ENCODE results near the gene OCEL1.
A peak's percentile ranks its signal among the peaks of the same experiment; 100 is the strongest.

The OCEL1 gene

GRCh38 chr19:17206736-17207581 lies 19.1 kb upstream of the OCEL1 start:
- in situ Hi-C loops (cut with HindIII; ENCODE audit: low pct_ligation_motif_present, low pct_unique_long_range_greater_than_20kb, low sequenced_read_pairs): no loop called here
- DNase-seq: no peak

GRCh38 chr19:17209126-17210036 lies 16.6 kb upstream of the OCEL1 start:
- in situ Hi-C loops (cut with HindIII; ENCODE audit: low pct_ligation_motif_present, low pct_unique_long_range_greater_than_20kb, low sequenced_read_pairs): no loop called here
- peak; percentile 16 for DNase-seq

DNA sequence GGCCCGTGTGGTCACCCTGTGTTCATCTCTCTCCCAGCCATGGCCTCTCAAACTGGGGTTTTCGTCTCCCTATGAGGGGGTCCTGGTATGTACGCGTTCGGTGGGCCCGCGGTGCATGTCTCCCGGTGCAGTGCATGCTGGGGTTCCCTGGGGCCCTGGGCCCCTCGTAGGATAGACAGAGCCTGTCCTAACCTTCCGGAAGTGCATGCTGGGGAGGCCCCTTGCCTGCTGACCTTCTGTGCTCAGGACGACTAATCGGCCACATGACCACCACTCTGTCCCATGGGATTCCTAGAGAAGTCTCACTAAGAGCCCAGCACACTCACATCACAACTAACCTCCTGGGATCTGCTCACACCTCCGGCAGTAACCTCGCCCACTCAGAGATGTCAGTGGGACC lies 15.7 kb upstream of the OCEL1 start:
- in situ Hi-C loops (cut with HindIII; ENCODE audit: low pct_ligation_motif_present, low pct_unique_long_range_greater_than_20kb, low sequenced_read_pairs): no loop called here

DNA sequence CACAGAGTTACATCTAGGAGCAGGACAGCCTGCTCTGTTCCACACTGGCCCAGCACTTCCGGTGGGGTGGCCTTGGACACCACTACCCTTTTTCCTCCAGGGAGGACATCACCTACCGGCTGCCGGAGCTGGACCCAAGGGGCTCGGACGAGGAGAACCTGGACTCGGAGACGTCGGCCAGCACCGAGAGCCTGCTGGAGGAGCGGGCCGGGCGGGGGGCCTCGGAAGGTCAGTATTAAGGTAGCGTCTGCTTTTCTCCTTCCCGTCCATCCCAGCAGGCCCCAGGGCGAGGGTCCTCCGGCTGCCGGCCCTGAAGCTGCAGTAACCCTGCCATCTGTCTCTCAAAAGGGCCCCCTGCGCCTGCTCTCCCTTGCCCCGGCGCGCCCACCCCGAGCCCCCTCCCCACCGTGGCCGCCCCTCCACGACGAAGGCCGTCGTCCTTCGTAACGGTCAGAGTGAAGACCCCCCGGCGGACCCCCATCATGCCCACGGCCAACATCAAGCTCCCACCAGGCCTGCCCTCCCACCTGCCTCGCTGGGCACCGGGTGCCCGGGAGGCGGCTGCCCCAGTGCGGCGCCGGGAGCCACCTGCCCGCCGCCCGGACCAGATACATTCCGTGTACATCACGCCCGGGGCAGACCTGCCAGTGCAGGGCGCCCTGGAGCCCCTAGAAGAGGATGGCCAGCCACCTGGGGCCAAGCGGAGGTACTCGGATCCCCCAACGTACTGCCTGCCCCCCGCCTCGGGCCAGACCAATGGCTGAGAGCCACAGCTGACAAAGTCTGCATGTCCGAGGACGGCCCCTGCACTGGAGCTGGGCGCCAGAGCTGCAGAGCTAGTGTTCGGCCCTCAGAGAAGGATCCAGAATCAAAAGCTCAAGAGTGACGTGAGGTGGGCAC lies 14.2 kb upstream of the OCEL1 start:
- in situ Hi-C loops (cut with HindIII; ENCODE audit: low pct_ligation_motif_present, low pct_unique_long_range_greater_than_20kb, low sequenced_read_pairs): no loop called here
- DNase-seq: no peak

More for the DNA sequence above, 15.7 kb upstream of the OCEL1 start:
- no peak for DNase-seq

- no peak for DNase-seq
- in situ Hi-C loops (cut with HindIII; ENCODE audit: low pct_ligation_motif_present, low pct_unique_long_range_greater_than_20kb, low sequenced_read_pairs): no loop called here
Observed at GRCh38 chr19:17213334-17213733, 12.7 kb upstream of the OCEL1 start.

- no peak for DNase-seq
- in situ Hi-C loops (cut with HindIII; ENCODE audit: low pct_ligation_motif_present, low pct_unique_long_range_greater_than_20kb, low sequenced_read_pairs): no loop called here
Observed at GRCh38 chr19:17214508-17215126, 11.4 kb upstream of the OCEL1 start.

DNA sequence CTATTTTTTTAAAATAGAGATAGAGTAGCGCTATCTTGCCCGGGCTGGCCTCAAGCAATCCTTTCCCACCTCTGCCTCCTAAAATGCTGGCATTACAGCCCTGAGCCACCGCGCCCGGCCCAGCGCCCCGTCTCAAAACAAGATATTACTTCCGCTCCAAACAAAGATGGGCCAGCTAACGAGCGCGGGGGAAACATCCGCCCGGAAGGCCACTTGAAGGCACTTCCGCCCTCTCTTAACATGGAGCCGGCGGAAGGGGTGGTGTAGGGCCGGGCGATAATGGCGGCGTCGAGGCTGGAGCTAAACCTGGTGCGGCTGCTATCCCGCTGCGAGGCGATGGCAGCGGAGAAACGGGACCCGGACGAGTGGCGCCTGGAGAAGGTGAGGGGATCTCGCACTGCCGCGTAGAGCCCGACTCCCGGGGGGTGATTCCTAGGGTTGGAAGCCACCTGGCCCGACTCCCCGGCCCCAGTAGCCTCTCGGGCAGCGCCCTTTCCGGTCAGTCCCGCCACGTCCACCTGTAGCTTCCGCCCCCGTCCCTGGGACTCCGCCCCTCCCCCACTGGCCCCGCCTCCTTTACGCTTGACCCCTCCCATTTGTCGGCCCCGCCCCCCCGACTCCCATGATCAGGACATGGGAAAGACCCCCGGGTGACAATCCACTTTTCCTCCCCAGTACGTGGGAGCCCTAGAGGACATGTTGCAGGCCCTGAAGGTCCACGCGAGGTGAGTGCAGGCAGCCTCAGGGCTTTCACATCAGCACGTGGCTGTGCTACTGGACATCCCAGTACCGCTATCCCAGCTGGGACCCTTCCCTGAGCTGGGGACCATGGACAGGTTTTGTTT lies 10.7 kb upstream of the OCEL1 start, which contains the start of gene USE1:
Gene USE1 (plus strand): TSS at position 231 of the 845 bp plus-strand sequence. CDS start 49 bp downstream, at position 280.
- in situ Hi-C loops (cut with HindIII; ENCODE audit: low pct_ligation_motif_present, low pct_unique_long_range_greater_than_20kb, low sequenced_read_pairs): no loop called here
- DNase-seq: peak; percentile 89

DNA sequence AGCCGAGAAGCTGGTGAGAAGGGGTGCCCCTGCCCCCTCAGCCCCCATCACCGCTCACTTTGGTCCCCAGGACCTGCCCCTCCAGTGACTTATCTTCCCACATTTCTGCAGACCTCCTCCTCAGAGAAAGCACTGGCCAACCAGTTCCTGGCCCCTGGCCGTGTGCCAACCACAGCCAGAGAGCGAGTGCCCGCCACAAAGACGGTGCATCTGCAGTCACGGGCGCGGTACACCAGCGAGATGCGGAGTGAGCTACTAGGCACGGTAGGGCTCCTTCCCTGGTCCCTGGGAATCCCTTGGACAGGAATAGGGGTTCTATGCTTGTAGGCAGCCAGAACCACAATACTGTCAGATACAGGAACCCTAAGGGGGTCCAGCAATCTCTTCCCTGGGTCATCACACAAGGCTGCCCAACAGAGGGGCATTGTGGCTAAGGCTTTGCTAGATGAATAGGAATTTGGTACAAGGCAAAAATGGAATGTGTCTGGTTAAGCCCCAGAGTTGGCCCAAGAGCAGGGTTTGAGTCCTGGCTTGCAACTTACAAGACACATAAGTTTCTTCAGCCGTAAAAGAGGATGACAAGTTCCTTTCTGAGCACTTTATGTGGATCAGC lies 9.9 kb upstream of the OCEL1 start:
- in situ Hi-C loops (cut with HindIII; ENCODE audit: low pct_ligation_motif_present, low pct_unique_long_range_greater_than_20kb, low sequenced_read_pairs): no loop called here
- no peak for DNase-seq

GRCh38 chr19:17219286-17219685 lies 6.7 kb upstream of the OCEL1 start:
- in situ Hi-C loops (cut with HindIII; ENCODE audit: low pct_ligation_motif_present, low pct_unique_long_range_greater_than_20kb, low sequenced_read_pairs): no loop called here
- no peak for DNase-seq

- DNase-seq: peak; percentile 30
Observed at GRCh38 chr19:17220207-17220758, 5.7 kb upstream of the OCEL1 start.

DNA sequence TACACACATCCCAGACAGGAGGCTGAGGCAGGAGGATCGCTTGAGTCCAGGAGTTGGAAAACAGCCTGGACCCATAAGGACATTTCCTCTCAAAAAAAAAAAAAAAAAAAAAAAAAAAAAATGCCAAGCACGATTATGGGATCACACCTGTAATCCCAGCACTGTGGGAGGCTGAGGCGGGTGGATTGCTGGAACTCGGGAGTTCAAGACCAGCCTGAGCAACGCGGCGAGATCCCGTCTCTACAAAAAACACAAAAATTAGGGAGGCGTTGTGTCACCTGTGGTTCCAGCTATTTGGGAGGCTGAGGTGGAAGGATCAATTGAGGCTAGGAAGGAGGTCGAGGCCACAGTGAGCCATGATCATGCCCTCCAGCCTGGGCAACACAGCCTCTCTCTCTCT lies 973 bp upstream of the OCEL1 start:
- no peak for DNase-seq
- in situ Hi-C loops (cut with HindIII; ENCODE audit: low pct_ligation_motif_present, low pct_unique_long_range_greater_than_20kb, low sequenced_read_pairs): no loop called here

More at GRCh38 chr19:17220207-17220758, 5.7 kb upstream of the OCEL1 start:
- in situ Hi-C loops (cut with HindIII; ENCODE audit: low pct_ligation_motif_present, low pct_unique_long_range_greater_than_20kb, low sequenced_read_pairs): no loop called here

DNA sequence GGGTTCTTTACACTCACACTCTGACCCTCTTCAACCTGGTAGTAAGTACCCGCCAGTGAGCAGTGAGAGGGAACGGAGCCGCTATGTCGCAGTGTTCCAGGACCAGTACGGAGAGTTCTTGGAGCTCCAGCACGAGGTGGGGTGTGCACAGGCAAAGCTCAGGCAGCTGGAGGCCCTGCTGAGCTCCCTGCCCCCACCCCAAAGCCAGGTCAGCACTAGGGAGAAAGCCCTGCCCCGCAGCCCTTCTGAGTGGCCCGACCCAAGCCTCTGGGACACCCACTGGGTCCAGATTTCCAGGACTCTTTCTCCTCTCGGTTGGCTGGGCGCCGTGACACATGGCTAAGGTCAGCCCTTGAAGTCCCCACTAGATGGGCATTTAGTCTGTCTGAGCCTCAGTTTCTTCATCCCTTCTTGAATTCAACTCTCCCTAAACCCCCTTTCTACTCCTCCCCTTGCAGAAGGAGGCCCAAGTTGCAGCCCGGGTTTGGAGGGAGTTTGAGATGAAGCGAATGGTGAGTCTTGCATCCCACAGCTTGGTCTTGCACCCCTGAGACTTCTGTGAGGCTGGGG lies 1.9 kb downstream of the OCEL1 start:
- DNase-seq: no peak
- in situ Hi-C loops (cut with HindIII; ENCODE audit: low pct_ligation_motif_present, low pct_unique_long_range_greater_than_20kb, low sequenced_read_pairs): no loop called here

DNA sequence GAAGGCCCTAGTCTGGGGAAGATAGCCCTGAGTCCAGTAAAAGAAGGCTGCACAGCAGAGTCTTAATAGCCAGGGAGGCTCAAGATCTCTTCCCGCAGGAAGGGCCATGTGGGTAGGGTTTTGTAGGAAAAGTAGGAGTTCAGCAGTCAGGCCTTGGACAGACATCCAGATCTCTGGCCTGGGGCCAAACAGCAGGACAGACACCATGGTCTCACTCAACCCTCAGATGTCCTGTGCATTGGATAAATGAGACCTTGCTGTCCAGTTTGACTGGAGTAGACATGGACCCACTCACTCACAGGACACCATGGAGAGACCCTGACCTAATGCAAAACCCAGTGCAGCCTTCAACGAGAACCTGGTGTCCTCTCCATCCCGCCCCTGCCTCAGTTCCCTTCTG lies 3.9 kb downstream of the OCEL1 start:
- DNase-seq: no peak
- in situ Hi-C loops (cut with HindIII; ENCODE audit: low pct_ligation_motif_present, low pct_unique_long_range_greater_than_20kb, low sequenced_read_pairs): no loop called here

- no peak for DNase-seq
- in situ Hi-C loops (cut with HindIII; ENCODE audit: low pct_ligation_motif_present, low pct_unique_long_range_greater_than_20kb, low sequenced_read_pairs): no loop called here
Observed at GRCh38 chr19:17232258-17232657, 6.2 kb downstream of the OCEL1 start.

- DNase-seq: peak; percentile 63
- in situ Hi-C loops (cut with HindIII; ENCODE audit: low pct_ligation_motif_present, low pct_unique_long_range_greater_than_20kb, low sequenced_read_pairs): no loop called here
Observed at GRCh38 chr19:17234911-17235299, 8.9 kb downstream of the OCEL1 start.

- DNase-seq: peak; percentile 76
- in situ Hi-C loops (cut with HindIII; ENCODE audit: low pct_ligation_motif_present, low pct_unique_long_range_greater_than_20kb, low sequenced_read_pairs): no loop called here
Observed at GRCh38 chr19:17235300-17235970, 9.4 kb downstream of the OCEL1 start.
